ENCODE results near the gene SCAI. TPM values are rescaled to one million over a fixed set of nuclear protein-coding genes. Genes with fewer than 3 reads are reported as not detected.

Gene SCAI
- total RNA-seq, 4 donors from 2014 or later: 10.4 to 13.4 (median 12.5) TPM

DNA sequence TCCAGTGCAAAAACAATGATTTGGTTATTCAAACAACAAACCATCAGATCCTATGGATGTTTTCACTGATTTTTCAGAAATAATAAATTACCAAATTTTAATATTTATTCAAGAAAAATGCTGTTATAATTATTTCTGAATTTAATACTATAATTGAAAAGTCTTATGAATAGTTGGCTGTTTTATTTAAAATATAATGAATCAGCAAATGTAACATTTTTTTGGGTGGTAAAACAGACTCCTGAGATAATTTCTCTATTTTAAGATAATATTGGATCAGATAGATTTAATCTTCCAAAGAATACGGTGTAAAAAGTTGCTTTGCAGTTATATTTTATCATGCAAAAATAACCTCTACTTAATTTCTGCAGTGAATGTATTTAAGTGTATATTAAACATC, 197.2 kb downstream of the SCAI start:
- Histone ChIP-seq H3K27ac (no peak overlapping the region), H3K4me1 (peaks cover 0 to 4% of the 10 kb centered on the region in 2 donors), H3K27me3 (no peaks in the 10 kb centered on the region), H3K9me3 (no peaks in the 10 kb centered on the region), H3K4me3 (replicated peaks in 1 of 3) (no peak overlapping the region), H3K36me3 (no peaks in the 10 kb centered on the region)
- DNase-seq: no peak
- TF ChIP-seq, protein P1, sequence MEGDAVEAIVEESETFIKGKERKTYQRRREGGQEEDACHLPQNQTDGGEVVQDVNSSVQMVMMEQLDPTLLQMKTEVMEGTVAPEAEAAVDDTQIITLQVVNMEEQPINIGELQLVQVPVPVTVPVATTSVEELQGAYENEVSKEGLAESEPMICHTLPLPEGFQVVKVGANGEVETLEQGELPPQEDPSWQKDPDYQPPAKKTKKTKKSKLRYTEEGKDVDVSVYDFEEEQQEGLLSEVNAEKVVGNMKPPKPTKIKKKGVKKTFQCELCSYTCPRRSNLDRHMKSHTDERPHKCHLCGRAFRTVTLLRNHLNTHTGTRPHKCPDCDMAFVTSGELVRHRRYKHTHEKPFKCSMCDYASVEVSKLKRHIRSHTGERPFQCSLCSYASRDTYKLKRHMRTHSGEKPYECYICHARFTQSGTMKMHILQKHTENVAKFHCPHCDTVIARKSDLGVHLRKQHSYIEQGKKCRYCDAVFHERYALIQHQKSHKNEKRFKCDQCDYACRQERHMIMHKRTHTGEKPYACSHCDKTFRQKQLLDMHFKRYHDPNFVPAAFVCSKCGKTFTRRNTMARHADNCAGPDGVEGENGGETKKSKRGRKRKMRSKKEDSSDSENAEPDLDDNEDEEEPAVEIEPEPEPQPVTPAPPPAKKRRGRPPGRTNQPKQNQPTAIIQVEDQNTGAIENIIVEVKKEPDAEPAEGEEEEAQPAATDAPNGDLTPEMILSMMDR (IDR thresholded peaks at IDR 0.05): no peak
- TF ChIP-seq POLR2A (IDR thresholded peaks at IDR 0.05): no peak
- 93% methylated on average over 1 of the region's 1 CpG for WGBS, 2 donors
- intact Hi-C loops (cut with DNase I): no loop called here

DNA sequence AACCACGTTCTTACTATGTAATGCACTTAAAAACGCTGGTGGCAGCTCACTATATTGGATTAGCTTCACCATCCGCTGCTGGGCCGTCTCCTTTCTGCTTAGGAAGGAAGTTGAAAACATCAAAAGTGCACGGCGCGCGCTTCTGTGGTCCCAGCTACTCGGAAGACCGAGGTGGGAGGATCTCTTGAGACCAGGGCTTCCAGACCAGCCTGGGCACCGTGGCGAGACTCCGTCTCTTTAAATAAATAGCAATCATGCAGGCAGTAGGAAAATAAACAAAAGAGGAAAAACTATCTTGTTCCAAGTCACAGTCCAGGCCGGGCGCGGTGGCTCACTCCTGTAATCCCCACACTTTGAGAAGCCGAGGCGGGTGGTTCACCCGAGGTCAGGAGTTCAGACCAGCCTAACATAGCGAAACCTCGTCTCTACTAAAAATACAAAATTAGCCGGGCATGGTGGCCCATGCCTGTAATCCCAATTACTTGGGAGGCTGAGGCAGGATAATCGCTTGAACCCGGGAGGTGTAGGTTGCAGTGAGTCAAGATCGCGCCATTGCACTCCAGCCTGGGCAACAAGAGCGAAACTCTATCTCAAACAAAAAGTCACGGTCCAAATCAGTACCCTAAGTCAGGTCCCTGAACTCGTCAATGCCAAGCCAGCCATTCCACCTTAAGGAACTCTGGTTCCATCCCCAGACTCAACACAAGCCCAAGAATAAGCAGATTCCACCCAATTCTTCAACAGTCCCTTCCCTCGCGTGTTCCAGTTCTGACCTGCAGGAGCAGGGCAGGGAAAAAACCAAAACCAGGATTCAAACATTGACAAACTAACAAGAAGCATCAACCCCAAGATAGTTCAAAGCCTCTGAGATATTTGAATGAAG, 201.4 kb downstream of the SCAI start:
- H3K9me3 ChIP-seq: no peaks in the 10 kb centered on the region
- TF ChIP-seq POLR2A (IDR thresholded peaks at IDR 0.05): no peak
- TF ChIP-seq, protein P1 (IDR thresholded peaks at IDR 0.05): no peak
- H3K27me3 ChIP-seq: no peaks in the 10 kb centered on the region
- 9 to 14% methylated on average over 31 of the region's 31 CpGs for WGBS, 2 donors
- H3K4me1 ChIP-seq: peaks cover 6 to 9% of the 10 kb centered on the region in 2 donors
- peak overlapping the region; percentile 83 to 96 (median 87) for H3K27ac ChIP-seq
- peak overlapping the region; percentile 26 to 71 (median 33) for H3K4me3 ChIP-seq (replicated peaks in 1 of 3)
- H3K36me3 ChIP-seq: no peaks in the 10 kb centered on the region
- DNase-seq: peak; percentile 70 to 73
- intact Hi-C loops (cut with DNase I): loop anchor here (5.0 kb wide), 1 partner anchor 200 kb away; the partner anchor contains the start of gene SCAI

DNA sequence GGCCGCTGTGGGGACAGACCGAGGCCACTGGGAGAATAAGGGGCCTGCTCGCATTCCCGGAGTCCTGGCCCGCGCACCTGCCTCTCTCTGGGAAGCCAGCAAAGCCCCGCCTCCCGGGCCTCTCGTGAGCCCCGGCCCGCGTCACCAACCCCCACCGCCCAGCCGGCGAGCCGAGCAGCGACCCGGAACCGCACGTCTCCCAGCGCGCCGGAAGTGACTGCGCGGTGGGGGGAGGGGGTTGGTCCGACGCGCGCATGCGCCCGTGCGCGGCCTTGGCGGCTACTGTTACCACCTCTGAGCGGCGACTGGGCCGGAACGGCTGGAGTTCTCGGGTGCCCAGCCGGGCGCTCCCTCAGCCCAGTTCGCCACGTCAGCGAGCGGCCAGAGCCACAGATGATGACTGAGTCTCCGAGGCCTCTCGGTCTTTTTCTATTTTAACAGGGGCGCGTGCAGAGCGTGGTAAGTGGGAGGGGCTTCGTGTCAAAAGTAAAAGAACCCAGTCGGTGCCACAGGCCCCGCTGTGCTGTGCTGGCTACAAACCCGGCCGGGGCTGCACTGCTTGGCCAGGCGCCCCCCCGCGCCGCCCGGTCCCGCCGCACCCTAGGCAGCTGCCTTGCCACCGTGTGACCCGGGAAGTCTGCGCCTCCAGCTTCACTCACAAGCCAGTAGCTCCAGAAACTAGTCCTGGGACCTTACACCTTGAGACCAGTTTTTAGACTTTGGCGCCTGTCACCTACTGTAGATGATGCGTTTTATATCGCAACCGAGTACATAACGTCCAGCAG, 202.2 kb downstream of the SCAI start, which contains the start of gene GOLGA1:
GOLGA1 (minus strand) TSS at position 190 of the 785 bp plus-strand sequence. CDS start 2,372 bp downstream, outside the sequence.
- peak within 1 kb of the TSS; percentile 83 to 96 (median 87) for H3K27ac ChIP-seq
- peak; percentile 98 for DNase-seq
- intact Hi-C loops (cut with DNase I): loop anchor here (5.0 kb wide), 1 partner anchor 201 kb away; the partner anchor contains the start of gene SCAI
- H3K36me3 ChIP-seq: no peaks in the 10 kb centered on the region
- H3K9me3 ChIP-seq: no peaks in the 10 kb centered on the region
- peak within 1 kb of the TSS; percentile 60 to 71 (median 66) for H3K4me3 ChIP-seq (replicated peaks in 1 of 3)
- 0% methylated on average over 12 to 43 of the region's 70 CpGs for WGBS, 2 donors
- H3K4me1 ChIP-seq: peaks cover 6 to 9% of the 10 kb centered on the region in 2 donors
- H3K27me3 ChIP-seq: no peaks in the 10 kb centered on the region
- peak; percentile 73 to 92 for TF ChIP-seq POLR2A (IDR thresholded peaks at IDR 0.05)
- TF ChIP-seq, protein P1 (IDR thresholded peaks at IDR 0.05): peak in 2 of 6 experiments; percentile 3

DNA sequence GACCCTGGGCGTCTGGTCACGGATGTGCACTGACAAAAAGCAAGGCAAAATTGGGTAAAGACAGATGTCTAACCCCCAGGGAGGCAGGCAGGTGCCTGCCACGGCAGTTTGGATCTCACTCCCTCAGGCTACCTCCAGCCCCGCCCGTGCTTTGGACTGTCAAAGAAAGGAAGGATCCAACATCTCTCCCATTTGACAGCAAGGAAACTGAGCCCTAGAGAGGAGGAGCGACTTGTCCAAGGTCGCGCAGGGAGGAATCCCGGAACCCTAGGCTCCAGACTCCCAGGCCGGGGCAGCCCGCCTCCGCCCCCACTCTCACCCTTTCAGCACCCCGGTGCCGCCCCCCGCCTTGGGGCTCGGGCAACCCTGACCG, 202.8 kb downstream of the SCAI start:
- DNase-seq: no peak
- H3K27me3 ChIP-seq: no peaks in the 10 kb centered on the region
- H3K9me3 ChIP-seq: no peaks in the 10 kb centered on the region
- peak overlapping the region; percentile 60 to 71 (median 66) for H3K4me3 ChIP-seq (replicated peaks in 1 of 3)
- H3K36me3 ChIP-seq: no peaks in the 10 kb centered on the region
- 0 to 1% methylated on average over 5 to 17 of the region's 17 CpGs for WGBS, 2 donors
- peaks cover 6 to 9% of the 10 kb centered on the region in 2 donors for H3K4me1 ChIP-seq
- peak overlapping the region; percentile 83 to 96 (median 87) for H3K27ac ChIP-seq
- intact Hi-C loops (cut with DNase I): loop anchor here (5.0 kb wide), 1 partner anchor 202 kb away; the partner anchor contains the start of gene SCAI
- TF ChIP-seq, protein P1 (IDR thresholded peaks at IDR 0.05): no peak
- no peak for TF ChIP-seq POLR2A (IDR thresholded peaks at IDR 0.05)

All from thyroid gland (tissue), 4 donors.